HEK293 (cell line): ENCODE results near the gene SNX20.

Source experiments
- CTCF ChIA-PET: fragments of 350-600 bp; formaldehyde crosslinking; extraction: SDS; loops from one replicate; lab custom pipeline; 2021; ENCODE audit warnings: antibody characterized with exemption; lab: Yijun Ruan, JAX
- POLR2A ChIA-PET: fragments of 300-600 bp; formaldehyde crosslinking; extraction: SDS; loops from one replicate; lab custom pipeline; 2020; ENCODE audit warnings: antibody characterized with exemption, inconsistent platforms; lab: Yijun Ruan, JAX
- H3K27ac ChIP-seq: fragments of 200-500 bp; sonication (Bioruptor generic); 2 replicates; pipeline ENCODE4 v1.5.1; 2014; ENCODE audit warnings: low read depth, low read length, control low read depth, inconsistent platforms; ENCODE audit errors: extremely low read depth
- H3K36me3 ChIP-seq, 2 experiments: fragments of 200-500 bp in 1 of 2; sonication (Bioruptor generic) in 1 of 2; 1 replicate in 1 of 2; 2 replicates in 1 of 2; pipeline ENCODE4 v1.5.1; 2014 to 2017; ENCODE audit warnings: inconsistent platforms in 2 of 2, low read length in 2 of 2; ENCODE audit not compliant: control insufficient read depth in 2 of 2, insufficient read depth in 1 of 2
- H3K4me1 ChIP-seq: fragments of 200-500 bp; sonication (Bioruptor generic); 2 replicates; pipeline ENCODE4 v1.5.1; 2014; ENCODE audit warnings: mild to moderate bottlenecking, low read length, inconsistent platforms; ENCODE audit not compliant: control insufficient read depth, insufficient read depth
- H3K4me3 ChIP-seq: 2 replicates; pipeline ENCODE4 v1.5.1; 2011; ENCODE audit warnings: low read depth, mild to moderate bottlenecking, control low read depth, low read length, moderate library complexity
- H3K9me3 ChIP-seq: fragments of 200-500 bp; sonication (Bioruptor generic); 2 replicates; pipeline ENCODE4 v1.5.1; 2014; ENCODE audit warnings: low read depth, low read length, inconsistent platforms; ENCODE audit not compliant: control insufficient read depth, insufficient read depth
- GLI4 ChIP-seq: fragments of 450-650 bp; formaldehyde crosslinking; IDR thresholded peaks from 2 replicates; pipeline ENCODE4 v1.5.1; 2016; ENCODE audit warnings: missing biosample characterization, missing genetic modification characterization
- GLIS2 ChIP-seq: fragments of 450-650 bp; formaldehyde crosslinking; IDR thresholded peaks from 2 replicates; pipeline ENCODE4 v1.5.1; 2016; ENCODE audit warnings: missing biosample characterization, missing genetic modification characterization
- KLF1 ChIP-seq: fragments of 450-650 bp; formaldehyde crosslinking; IDR thresholded peaks from 2 replicates; pipeline ENCODE4 v1.5.1; 2016; ENCODE audit warnings: missing biosample characterization, missing genetic modification characterization
- KLF9 ChIP-seq: fragments of 450-650 bp; formaldehyde crosslinking; IDR thresholded peaks from 2 replicates; pipeline ENCODE4 v1.5.1; 2016; ENCODE audit warnings: missing biosample characterization, missing genetic modification characterization, low read depth
- SCRT1 ChIP-seq: fragments of 450-650 bp; formaldehyde crosslinking; IDR thresholded peaks from 2 replicates; pipeline ENCODE4 v1.5.1; 2016; ENCODE audit warnings: missing biosample characterization, missing genetic modification characterization, borderline replicate concordance
- TRIM28 ChIP-seq: IDR thresholded peaks from 2 replicates; pipeline ENCODE4 v1.6.1; 2011; ENCODE audit warnings: low read length, control low read depth, borderline replicate concordance
- YY2 ChIP-seq: fragments of 450-650 bp; formaldehyde crosslinking; IDR thresholded peaks from 2 replicates; pipeline ENCODE4 v1.5.1; 2016; ENCODE audit warnings: missing biosample characterization, missing genetic modification characterization
- ZBTB26 ChIP-seq: fragments of 450-650 bp; formaldehyde crosslinking; optimal IDR thresholded peaks from 2 replicates; pipeline ENCODE3; 2016; ENCODE audit warnings: missing biosample characterization, mild to moderate bottlenecking, missing genetic modification characterization
- ZBTB8A ChIP-seq: fragments of 450-650 bp; formaldehyde crosslinking; IDR thresholded peaks from 2 replicates; pipeline ENCODE4 v1.5.1; 2016; ENCODE audit warnings: missing biosample characterization, missing genetic modification characterization
- ZNF157 ChIP-seq: fragments of 450-650 bp; formaldehyde crosslinking; IDR thresholded peaks from 2 replicates; pipeline ENCODE4 v1.5.1; 2016; ENCODE audit warnings: missing biosample characterization, missing genetic modification characterization
- ZNF211 ChIP-seq: fragments of 450-650 bp; formaldehyde crosslinking; IDR thresholded peaks from 2 replicates; pipeline ENCODE4 v1.5.1; 2016; ENCODE audit warnings: low read depth, missing biosample characterization, missing genetic modification characterization
- ZNF23 ChIP-seq: fragments of 450-650 bp; formaldehyde crosslinking; IDR thresholded peaks from 2 replicates; pipeline ENCODE4 v1.5.1; 2016; ENCODE audit warnings: missing biosample characterization, missing genetic modification characterization, borderline replicate concordance
- ZNF266 ChIP-seq: fragments of 450-650 bp; formaldehyde crosslinking; IDR thresholded peaks from 2 replicates; pipeline ENCODE4 v1.5.1; 2016; ENCODE audit warnings: missing biosample characterization, missing genetic modification characterization, low read depth
- ZNF274 ChIP-seq, 2 experiments: fragments of 200-500 bp in 1 of 2; fragments of 450-650 bp in 1 of 2; sonication (Bioruptor generic) in 1 of 2; formaldehyde crosslinking in 1 of 2; IDR thresholded peaks; 2 replicates each; pipeline versions ENCODE4 v1.5.1 to v1.6.1; 2014 to 2016; ENCODE audit warnings: borderline replicate concordance in 1 of 2, inconsistent platforms in 1 of 2, low read length in 1 of 2, missing biosample characterization in 1 of 2, missing genetic modification characterization in 1 of 2
- ZNF37A ChIP-seq: fragments of 450-650 bp; IDR thresholded peaks from 2 replicates; pipeline ENCODE4 v1.5.1; 2018; ENCODE audit warnings: missing biosample characterization, missing genetic modification characterization
- ZNF391 ChIP-seq: fragments of 450-650 bp; formaldehyde crosslinking; IDR thresholded peaks from 2 replicates; pipeline ENCODE4 v1.5.1; 2016; ENCODE audit warnings: low read depth, missing biosample characterization, missing genetic modification characterization, borderline replicate concordance
- ZNF529 ChIP-seq: fragments of 450-650 bp; formaldehyde crosslinking; IDR thresholded peaks from 2 replicates; pipeline ENCODE4 v1.5.1; 2017; ENCODE audit warnings: missing genetic modification characterization, missing biosample characterization; ENCODE audit not compliant: insufficient replicate concordance
- ZNF664 ChIP-seq: fragments of 450-650 bp; formaldehyde crosslinking; IDR thresholded peaks from 2 replicates; pipeline ENCODE4 v1.5.1; 2016; ENCODE audit warnings: missing biosample characterization, missing genetic modification characterization
- ZNF677 ChIP-seq: fragments of 450-650 bp; IDR thresholded peaks from 2 replicates; pipeline ENCODE4 v1.5.0; 2018; ENCODE audit warnings: missing biosample characterization, mild to moderate bottlenecking, missing genetic modification characterization, moderate library complexity
- ZNF707 ChIP-seq: fragments of 450-650 bp; formaldehyde crosslinking; IDR thresholded peaks from 2 replicates; pipeline ENCODE4 v1.5.1; 2016; ENCODE audit warnings: missing biosample characterization, missing genetic modification characterization
- ZNF776 ChIP-seq: fragments of 450-650 bp; formaldehyde crosslinking; IDR thresholded peaks from 2 replicates; pipeline ENCODE4 v1.5.0; 2017; ENCODE audit warnings: missing biosample characterization, missing genetic modification characterization, borderline replicate concordance
- ZNF791 ChIP-seq: fragments of 450-650 bp; formaldehyde crosslinking; IDR thresholded peaks from 2 replicates; pipeline ENCODE4 v1.5.1; 2016; ENCODE audit warnings: missing biosample characterization, missing genetic modification characterization
- ZSCAN18 ChIP-seq: fragments of 450-650 bp; formaldehyde crosslinking; IDR thresholded peaks from 2 replicates; pipeline ENCODE4 v1.5.1; 2016; ENCODE audit warnings: missing biosample characterization, missing genetic modification characterization

Gene SNX20

GRCh38 chr16:50692644-50692998, 11.5 kb upstream of the SNX20 start:
- TF ChIP-seq ZNF776 (tag by site-specific recombination) (0 out of 2 replicates have a peak, but pooled peaks have one; percentile 32), ZNF211 (no peak), ZNF157 (tag by site-specific recombination) (0 out of 2 replicates have a peak, but pooled peaks have one; percentile 26), ZBTB8A (no peak), ZSCAN18 (tag by site-specific recombination) (0 out of 2 replicates have a peak, but pooled peaks have one; percentile 22), ZNF23 (0 out of 2 replicates have a peak, but pooled peaks have one; percentile 16), KLF1 (tag by site-specific recombination) (0 out of 2 replicates have a peak, but pooled peaks have one; percentile 6), ZNF791 (peak; percentile 74), ZNF266 (tag by site-specific recombination) (peak; percentile 30; the same call in 1 of the 2 replicates), YY2 (tag by site-specific recombination) (0 out of 2 replicates have a peak, but pooled peaks have one; percentile 21), KLF9 (tag by site-specific recombination) (0 out of 2 replicates have a peak, but pooled peaks have one; percentile 7), ZNF677 (tag by site-specific recombination) (no peak), ZNF274 (IDR thresholded peaks at IDR 0.05; ENCODE audit: low read length) (no peak), ZNF274 (tag by site-specific recombination; IDR thresholded peaks at IDR 0.05; ENCODE audit: borderline replicate concordance) (peak; percentile 65; the same call in 1 of the 2 replicates), ZNF707 (tag by site-specific recombination) (0 out of 2 replicates have a peak, but pooled peaks have one; percentile 6)
- H3K4me3 ChIP-seq, result no peak overlapping the region
- no peaks in the 10 kb centered on the region for H3K36me3 ChIP-seq
- ChIA-PET POLR2A (no interaction called here), CTCF (no interaction called here)
- no peaks in the 10 kb centered on the region for H3K9me3 ChIP-seq
- no peak overlapping the region for H3K27ac ChIP-seq
- no peaks in the 10 kb centered on the region for H3K4me1 ChIP-seq

DNA sequence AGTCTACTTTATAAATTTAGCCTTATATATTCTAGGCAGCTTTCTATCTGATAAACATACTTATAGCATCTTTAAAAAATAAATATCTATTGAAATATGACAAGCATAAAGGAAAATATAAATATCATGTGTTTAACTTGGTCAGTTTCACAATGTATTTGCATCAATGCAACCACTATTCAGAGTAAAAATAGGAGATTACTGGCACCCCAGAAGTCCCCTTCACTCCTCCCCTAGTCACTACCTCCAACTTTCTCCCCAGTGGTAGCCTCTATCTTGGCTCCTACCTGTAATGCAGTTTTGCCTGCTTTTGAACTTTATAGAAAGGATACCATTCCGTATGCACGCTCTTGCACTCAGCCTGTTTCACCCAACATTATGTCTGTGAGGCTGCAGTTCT, 9.1 kb upstream of the SNX20 start:
- no peak overlapping the region for H3K27ac ChIP-seq
- H3K4me1 ChIP-seq, result no peaks in the 10 kb centered on the region
- H3K36me3 ChIP-seq, result no peaks in the 10 kb centered on the region
- no peak for TF ChIP-seq TRIM28
- no peak for TF ChIP-seq SCRT1 (tag by site-specific recombination)
- no peak for TF ChIP-seq ZNF664 (tag by site-specific recombination)
- no peak for TF ChIP-seq GLI4
- no peak for TF ChIP-seq GLIS2 (tag by site-specific recombination)
- TF ChIP-seq ZBTB26 (tag by site-specific recombination), result no peak
- no peak for TF ChIP-seq ZNF274 (IDR thresholded peaks at IDR 0.05; ENCODE audit: low read length)
- no peak for TF ChIP-seq ZNF274 (tag by site-specific recombination; IDR thresholded peaks at IDR 0.05; ENCODE audit: borderline replicate concordance)
- TF ChIP-seq ZNF391 (tag by site-specific recombination), result no peak
- TF ChIP-seq ZNF37A (tag by site-specific recombination), result no peak
- no peak for TF ChIP-seq ZNF529 (tag by site-specific recombination)
- TF ChIP-seq, all 188 proteins: peak for 0
- POLR2A ChIA-PET, result no interaction called here
- CTCF ChIA-PET, result interaction anchor here (0.7 to 2.0 kb wide), 2 partner anchors 18 to 319 kb away, joined by 3 to 7 read pairs; no protein-coding TSS in a partner anchor
- no peak overlapping the region for H3K4me3 ChIP-seq
- H3K9me3 ChIP-seq, result no peaks in the 10 kb centered on the region
